GM12801 (cell line): ENCODE results near the gene RIN3.

ENCODE experiments used
- TF ChIP-seq, protein P1 (sequence below): IDR thresholded peaks from one replicate; pipeline ENCODE4 v1.5.1; 2011; ENCODE audit warnings: control low read depth; ENCODE audit not compliant: insufficient read length; ENCODE audit errors: extremely low read depth

Gene RIN3

GRCh38 chr14:92513204-92513965 lies at the start of gene RIN3:
TSS of gene RIN3 (plus strand) at chr14:92513781. CDS start at chr14:92513933, 152 bp downstream.
- TF ChIP-seq, protein P1, sequence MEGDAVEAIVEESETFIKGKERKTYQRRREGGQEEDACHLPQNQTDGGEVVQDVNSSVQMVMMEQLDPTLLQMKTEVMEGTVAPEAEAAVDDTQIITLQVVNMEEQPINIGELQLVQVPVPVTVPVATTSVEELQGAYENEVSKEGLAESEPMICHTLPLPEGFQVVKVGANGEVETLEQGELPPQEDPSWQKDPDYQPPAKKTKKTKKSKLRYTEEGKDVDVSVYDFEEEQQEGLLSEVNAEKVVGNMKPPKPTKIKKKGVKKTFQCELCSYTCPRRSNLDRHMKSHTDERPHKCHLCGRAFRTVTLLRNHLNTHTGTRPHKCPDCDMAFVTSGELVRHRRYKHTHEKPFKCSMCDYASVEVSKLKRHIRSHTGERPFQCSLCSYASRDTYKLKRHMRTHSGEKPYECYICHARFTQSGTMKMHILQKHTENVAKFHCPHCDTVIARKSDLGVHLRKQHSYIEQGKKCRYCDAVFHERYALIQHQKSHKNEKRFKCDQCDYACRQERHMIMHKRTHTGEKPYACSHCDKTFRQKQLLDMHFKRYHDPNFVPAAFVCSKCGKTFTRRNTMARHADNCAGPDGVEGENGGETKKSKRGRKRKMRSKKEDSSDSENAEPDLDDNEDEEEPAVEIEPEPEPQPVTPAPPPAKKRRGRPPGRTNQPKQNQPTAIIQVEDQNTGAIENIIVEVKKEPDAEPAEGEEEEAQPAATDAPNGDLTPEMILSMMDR, result no peak

DNA sequence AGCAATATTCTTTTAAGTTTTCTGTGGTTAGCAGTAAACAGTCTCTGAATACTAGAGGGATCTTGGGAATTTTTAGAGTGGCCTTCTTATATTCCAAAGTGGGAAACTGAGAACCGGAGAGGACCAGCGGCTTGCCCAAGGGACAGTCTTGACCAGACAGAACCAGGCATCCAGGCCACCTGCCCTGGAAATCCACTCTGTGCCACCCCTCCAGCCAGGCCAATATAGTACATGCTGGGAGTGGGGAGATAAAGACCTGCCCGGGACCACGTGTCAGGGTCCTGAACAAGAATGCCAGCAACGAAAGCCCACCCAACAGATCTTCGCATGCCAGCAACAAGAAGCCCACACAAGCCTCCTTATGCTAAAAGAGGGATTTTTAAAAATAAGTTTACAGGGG lies 49.4 kb upstream of the RIN3 start:
- TF ChIP-seq, protein P1, result no peak

GRCh38 chr14:92464716-92465115 lies 48.9 kb upstream of the RIN3 start:
- TF ChIP-seq, protein P1, result no peak

- TF ChIP-seq, protein P1, result no peak
Observed at GRCh38 chr14:92465353-92466055, 48.1 kb upstream of the RIN3 start.

- TF ChIP-seq, protein P1, result no peak
Observed at GRCh38 chr14:92466059-92466458, 47.5 kb upstream of the RIN3 start.

DNA sequence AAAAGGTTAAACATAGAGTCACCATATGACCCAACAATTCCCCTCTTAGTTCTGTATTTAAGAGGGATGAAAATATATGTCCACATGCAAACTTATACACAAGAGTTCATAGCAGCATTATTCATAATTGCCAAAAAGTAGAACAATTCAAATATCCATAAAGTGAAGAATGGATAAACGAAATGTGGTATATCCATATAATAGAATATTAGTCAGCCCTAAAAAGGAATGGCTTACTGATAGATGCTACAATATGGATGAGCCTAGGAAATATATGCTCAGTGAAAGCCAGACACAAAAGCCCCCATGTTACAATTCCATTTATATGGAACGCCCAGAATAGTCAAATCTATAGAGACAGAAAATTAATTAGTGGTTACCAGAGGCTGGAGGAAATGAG lies 44.1 kb upstream of the RIN3 start:
- TF ChIP-seq, protein P1, result no peak

GRCh38 chr14:92470215-92470614 lies 43.4 kb upstream of the RIN3 start:
- TF ChIP-seq, protein P1, result no peak
